Osteoblast (primary cell): ENCODE results near the gene ADGRV1. TPM values are rescaled to one million over a fixed set of nuclear protein-coding genes. Genes with fewer than 3 reads are reported as not detected.

Experiments used
- DNase-seq: peaks from one replicate; pipeline ENCODE4 v3.0.0; 2011; ENCODE audit warnings: low spot score, mixed read lengths; ENCODE audit not compliant: insufficient read length; ENCODE audit errors: missing footprints
- H2AFZ ChIP-seq: 2 replicates; pipeline ENCODE4 v1.6.0; 2011; ENCODE audit warnings: mild to moderate bottlenecking, low read length
- H3K27ac ChIP-seq: 2 replicates; pipeline ENCODE4 v1.5.1; 2011; ENCODE audit warnings: mild to moderate bottlenecking, low read depth, low read length, moderate library complexity
- H3K27me3 ChIP-seq: 2 replicates; pipeline ENCODE4 v1.6.0; 2012; ENCODE audit warnings: mild to moderate bottlenecking, control low read depth, inconsistent platforms, low read length, moderate library complexity; ENCODE audit not compliant: insufficient read depth
- H3K36me3 ChIP-seq: 2 replicates; pipeline ENCODE4 v1.5.1; 2011; ENCODE audit warnings: mild to moderate bottlenecking, low read length, control low read depth, moderate library complexity; ENCODE audit not compliant: insufficient read depth
- H3K4me1 ChIP-seq: 2 replicates; pipeline ENCODE4 v1.5.1; 2011; ENCODE audit warnings: mild to moderate bottlenecking, low read length, control low read depth, moderate library complexity; ENCODE audit not compliant: insufficient read depth
- H3K4me2 ChIP-seq: 2 replicates; pipeline ENCODE4 v1.6.0; 2011; ENCODE audit warnings: mild to moderate bottlenecking, low read length; ENCODE audit not compliant: insufficient read depth
- H3K4me3 ChIP-seq: fragments of 200-600 bp; sonication (generic); 3 replicates; pipeline ENCODE4 v1.5.1; 2012; ENCODE audit warnings: mild to moderate bottlenecking, low read length, inconsistent platforms; ENCODE audit not compliant: insufficient read depth
- H3K79me2 ChIP-seq: 2 replicates; pipeline ENCODE4 v1.6.0; 2012; ENCODE audit warnings: mild to moderate bottlenecking, low read length, control low read depth, inconsistent platforms; ENCODE audit not compliant: insufficient read depth
- H3K9me3 ChIP-seq: 2 replicates; pipeline ENCODE4 v1.5.1; 2011; ENCODE audit warnings: low read depth, low read length, control low read depth
- H4K20me1 ChIP-seq: 2 replicates; pipeline ENCODE4 v1.6.0; 2012; ENCODE audit warnings: mild to moderate bottlenecking, low read length, control low read depth; ENCODE audit not compliant: insufficient read depth
- CTCF ChIP-seq: IDR thresholded peaks from 2 replicates; pipeline ENCODE4 v1.5.1; 2011; ENCODE audit warnings: mild to moderate bottlenecking, low read depth, low read length, moderate library complexity; ENCODE audit errors: extremely low read depth
- total RNA-seq: library from RNA; depleted of rRNA; stranded (reverse); fragments of >200 nt; gene quantifications from 2 replicates; pipeline ENCODE4 v1.2.3, GENCODE V29; 2012

The ADGRV1 gene
- total RNA-seq, 1 donor, result under 0.01 TPM

- TF ChIP-seq CTCF, result no peak
- DNase-seq, result no peak
- H3K9me3 ChIP-seq, result no peaks in the 10 kb centered on the region
- no peak overlapping the region for H3K4me3 ChIP-seq
- H3K79me2 ChIP-seq, result no peaks in the 10 kb centered on the region
- no peaks in the 10 kb centered on the region for H3K27me3 ChIP-seq
- no peak overlapping the region for H3K4me2 ChIP-seq
- H2AFZ ChIP-seq, result no peak overlapping the region
- H3K4me1 ChIP-seq, result peaks cover 10% of the 10 kb centered on the region
- no peaks in the 10 kb centered on the region for H4K20me1 ChIP-seq
- H3K27ac ChIP-seq, result no peak overlapping the region
- no peaks in the 10 kb centered on the region for H3K36me3 ChIP-seq
Measured at GRCh38 chr5:90987726-90988125, 429.1 kb downstream of the ADGRV1 start.

- Histone ChIP-seq H3K79me2 (no peaks in the 10 kb centered on the region), H4K20me1 (no peaks in the 10 kb centered on the region), H3K36me3 (no peaks in the 10 kb centered on the region), H3K4me3 (no peak overlapping the region), H3K27ac (no peak overlapping the region), H3K4me1 (no peaks in the 10 kb centered on the region), H3K9me3 (no peaks in the 10 kb centered on the region), H3K4me2 (no peak overlapping the region), H3K27me3 (no peaks in the 10 kb centered on the region), H2AFZ (no peak overlapping the region)
- no peak for TF ChIP-seq CTCF
- no peak for DNase-seq
Measured at GRCh38 chr5:90991201-90991600, 432.6 kb downstream of the ADGRV1 start.

GRCh38 chr5:90994796-90995195 lies 436.2 kb downstream of the ADGRV1 start:
- Histone ChIP-seq H4K20me1 (no peaks in the 10 kb centered on the region), H2AFZ (no peak overlapping the region), H3K36me3 (no peaks in the 10 kb centered on the region), H3K9me3 (no peaks in the 10 kb centered on the region), H3K4me2 (no peak overlapping the region), H3K79me2 (no peaks in the 10 kb centered on the region), H3K4me3 (no peak overlapping the region), H3K27ac (no peak overlapping the region), H3K4me1 (no peaks in the 10 kb centered on the region), H3K27me3 (no peaks in the 10 kb centered on the region)
- TF ChIP-seq CTCF, result no peak
- no peak for DNase-seq

GRCh38 chr5:90996089-90996488 lies 437.5 kb downstream of the ADGRV1 start:
- Histone ChIP-seq H3K27ac (no peak overlapping the region), H4K20me1 (no peaks in the 10 kb centered on the region), H3K27me3 (no peaks in the 10 kb centered on the region), H3K4me3 (no peak overlapping the region), H3K79me2 (no peaks in the 10 kb centered on the region), H3K36me3 (no peaks in the 10 kb centered on the region), H3K4me1 (no peaks in the 10 kb centered on the region), H3K4me2 (no peak overlapping the region), H2AFZ (no peak overlapping the region), H3K9me3 (no peaks in the 10 kb centered on the region)
- TF ChIP-seq CTCF, result no peak
- DNase-seq, result no peak
